Measurements from ENCODE around the gene CDA. TPM values are rescaled to one million over a fixed set of nuclear protein-coding genes. Genes with fewer than 3 reads are reported as not detected.

Gene CDA
- total and polyA plus RNA-seq, 2 of the 8 experiments (the other 6 are each of a cell fraction or from before 2014, with no cell fraction given), result 4.4 to 11.3 TPM

DNA sequence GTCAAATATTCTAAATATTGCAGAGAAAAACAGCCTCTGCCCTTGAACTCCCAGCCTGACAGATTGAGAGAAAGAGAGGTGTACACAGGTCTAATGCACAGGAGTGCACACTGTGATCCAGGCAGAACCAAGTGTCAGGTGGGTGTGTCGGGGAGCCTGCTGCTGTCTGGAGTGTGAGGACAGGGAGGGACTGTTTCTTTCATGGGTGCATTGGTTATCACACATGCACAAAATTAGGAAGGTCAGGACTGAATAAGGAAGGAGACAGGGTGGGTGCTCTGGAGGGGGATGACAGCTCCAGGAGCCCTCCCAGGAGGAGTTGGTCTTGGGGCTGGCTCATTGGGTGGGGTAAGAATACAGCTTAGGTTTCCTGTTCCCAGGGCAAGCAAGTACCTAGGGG lies 31.1 kb downstream of the CDA start (continued):
- TF ChIP-seq POU5F1 (IDR thresholded peaks at IDR 0.05; ENCODE audit: low read depth, low read length) (no peak), BRCA1 (IDR thresholded peaks at IDR 0.05; ENCODE audit: low read depth, low read length) (no peak), KDM1A (IDR thresholded peaks at IDR 0.05; ENCODE audit: borderline replicate concordance, low read length) (no peak), SIN3A (conservative IDR thresholded peaks at IDR 0.05 in 1 of 2, IDR thresholded peaks at IDR 0.05 in 1 of 2; ENCODE audit: low read depth in 1 of 2, low read length in 2 of 2) (no peak)

Measured in H1 (cell line).